ENCODE measurements around the gene NLRP3. TPM values are rescaled to one million over a fixed set of nuclear protein-coding genes. Genes with fewer than 3 reads are reported as not detected.

NLRP3 gene
- total and polyA plus RNA-seq, 9 of the 15 experiments (the other 6 are each of a cell fraction or from before 2014, with no cell fraction given): not detected

GRCh38 chr1:247367786-247368422, 48.1 kb upstream of the NLRP3 start (continued):
- TF ChIP-seq STAT6 (CRISPR knock-in tag; IDR thresholded peaks at IDR 0.05): no peak
- peak; percentile 99 for TF ChIP-seq DIDO1 (tag; IDR thresholded peaks at IDR 0.05; ENCODE audit: low read depth)
- TF ChIP-seq NR4A1 (CRISPR knock-in tag; IDR thresholded peaks at IDR 0.05): peak; percentile 99
- TF ChIP-seq NR4A1 (tag; IDR thresholded peaks at IDR 0.05): peak; percentile 99
- peak; percentile 90 for TF ChIP-seq ZNF551 (CRISPR knock-in tag; IDR thresholded peaks at IDR 0.05)
- no peak for TF ChIP-seq LCOR (CRISPR knock-in tag; IDR thresholded peaks at IDR 0.05)
- TF ChIP-seq MBD1 (CRISPR knock-in tag; IDR thresholded peaks at IDR 0.05): peak; percentile 70; the same call in 1 of the 2 replicates
- TF ChIP-seq NKRF (IDR thresholded peaks at IDR 0.05; ENCODE audit: borderline replicate concordance): no peak
- TF ChIP-seq SOX6 (IDR thresholded peaks at IDR 0.05): peak; percentile 28; the same call in 1 of the 2 replicates
- TF ChIP-seq HOMEZ (CRISPR knock-in tag; IDR thresholded peaks at IDR 0.05): peak; percentile 98
- TF ChIP-seq RBM14 (IDR thresholded peaks at IDR 0.05; ENCODE audit: borderline replicate concordance, insufficient read depth, low read depth, low read length): no peak

Data from K562 (cell line).